HG02759 (cell line): ENCODE measurements around the gene ZNF239.
"Not testable (repeated sequence)": the region's sequence is repeated elsewhere in the genome, so short reads cannot be mapped to it uniquely, and the experiment has no call there.

ENCODE experiments used
- ATAC-seq: cut with Tn5 transposase; IDR thresholded peaks from one replicate; pipeline ENCODE4 v1.9.1; 2021; ENCODE audit warnings: mild to moderate bottlenecking, moderate library complexity; ENCODE audit not compliant: unreplicated experiment

ZNF239 gene

GRCh38 chr10:43584051-43584450, 9.6 kb upstream of the ZNF239 start:
- ATAC-seq, result no peak

- ATAC-seq, result no peak
These were observed 2.2 kb upstream of the ZNF239 start for GRCh38 chr10:43576580-43576979.

- no peak for ATAC-seq
These were observed 1.6 kb upstream of the ZNF239 start for GRCh38 chr10:43576062-43576461.

- ATAC-seq, result no peak
These were observed 490 bp upstream of the ZNF239 start for GRCh38 chr10:43574906-43575305.

GRCh38 chr10:43573250-43574000, 991 bp downstream of the ZNF239 start:
- ATAC-seq, result no peak

- no peak for ATAC-seq
These were observed 3.4 kb downstream of the ZNF239 start for GRCh38 chr10:43570971-43571370.

- ATAC-seq, result no peak
These were observed 4.7 kb downstream of the ZNF239 start for GRCh38 chr10:43569681-43570080.

- ATAC-seq, result no peak
These were observed 17.2 kb downstream of the ZNF239 start for GRCh38 chr10:43557214-43557613.

- ATAC-seq, result not testable (repeated sequence)
These were observed 30.7 kb downstream of the ZNF239 start for GRCh38 chr10:43543746-43544145.

- no peak for ATAC-seq
These were observed 49.8 kb downstream of the ZNF239 start for GRCh38 chr10:43524434-43525247.
